ENCODE data around the gene KANK4.

Gene KANK4

GRCh38 chr1:62304975-62305374, 14.3 kb downstream of the KANK4 start:
- no peaks in the 10 kb centered on the region for H3K36me3 ChIP-seq (ENCODE audit: insufficient read depth, low read length)
- no peaks in the 10 kb centered on the region for H3K9me3 ChIP-seq (ENCODE audit: insufficient read depth, low read depth, low read length)
- 81% methylated on average over 7 of the region's 7 CpGs for WGBS
- no peak overlapping the region for H3K9ac ChIP-seq (ENCODE audit: low read depth, low read length)
- no peaks in the 10 kb centered on the region for H3K4me1 ChIP-seq (ENCODE audit: insufficient read depth, low read length)
- H3K4me3 ChIP-seq (ENCODE audit: low read length), result no peak overlapping the region
- H3K27ac ChIP-seq (ENCODE audit: low read depth, low read length), result no peak overlapping the region
- peaks cover 16% of the 10 kb centered on the region for H3K27me3 ChIP-seq (ENCODE audit: insufficient read depth, low read length)

- H3K36me3 ChIP-seq (ENCODE audit: insufficient read depth, low read length), result no peaks in the 10 kb centered on the region
- no peak overlapping the region for H3K9ac ChIP-seq (ENCODE audit: low read depth, low read length)
- 89% methylated on average over 7 of the region's 7 CpGs for WGBS
- no peak overlapping the region for H3K4me3 ChIP-seq (ENCODE audit: low read length)
- H3K27ac ChIP-seq (ENCODE audit: low read depth, low read length), result no peak overlapping the region
- H3K9me3 ChIP-seq (ENCODE audit: insufficient read depth, low read depth, low read length), result no peaks in the 10 kb centered on the region
- H3K4me1 ChIP-seq (ENCODE audit: insufficient read depth, low read length), result no peaks in the 10 kb centered on the region
- peaks cover 16% of the 10 kb centered on the region for H3K27me3 ChIP-seq (ENCODE audit: insufficient read depth, low read length)
Observed at GRCh38 chr1:62304515-62304914, 14.7 kb downstream of the KANK4 start.

GRCh38 chr1:62301726-62302390, 17.4 kb downstream of the KANK4 start:
- Histone ChIP-seq H3K4me3 (ENCODE audit: low read length) (no peak overlapping the region), H3K27ac (ENCODE audit: low read depth, low read length) (no peak overlapping the region), H3K27me3 (ENCODE audit: insufficient read depth, low read length) (peaks cover 16% of the 10 kb centered on the region), H3K9ac (ENCODE audit: low read depth, low read length) (no peak overlapping the region), H3K36me3 (ENCODE audit: insufficient read depth, low read length) (no peaks in the 10 kb centered on the region), H3K9me3 (ENCODE audit: insufficient read depth, low read depth, low read length) (no peaks in the 10 kb centered on the region), H3K4me1 (ENCODE audit: insufficient read depth, low read length) (no peaks in the 10 kb centered on the region)
- 67% methylated on average over 7 of the region's 8 CpGs for WGBS

- no peak overlapping the region for H3K4me3 ChIP-seq (ENCODE audit: low read length)
- peaks cover 16% of the 10 kb centered on the region for H3K27me3 ChIP-seq (ENCODE audit: insufficient read depth, low read length)
- no peaks in the 10 kb centered on the region for H3K36me3 ChIP-seq (ENCODE audit: insufficient read depth, low read length)
- H3K9me3 ChIP-seq (ENCODE audit: insufficient read depth, low read depth, low read length), result no peaks in the 10 kb centered on the region
- peaks cover 13% of the 10 kb centered on the region; the same call in 1 of the 2 replicates for H3K4me1 ChIP-seq (ENCODE audit: insufficient read depth, low read length)
- 82% methylated on average over 8 of the region's 8 CpGs for WGBS
- no peak overlapping the region for H3K27ac ChIP-seq (ENCODE audit: low read depth, low read length)
- no peak overlapping the region for H3K9ac ChIP-seq (ENCODE audit: low read depth, low read length)
Observed at GRCh38 chr1:62299426-62300200, 19.6 kb downstream of the KANK4 start.

- Histone ChIP-seq H3K36me3 (ENCODE audit: insufficient read depth, low read length) (no peaks in the 10 kb centered on the region), H3K9me3 (ENCODE audit: insufficient read depth, low read depth, low read length) (no peaks in the 10 kb centered on the region), H3K27me3 (ENCODE audit: insufficient read depth, low read length) (peaks cover 4% of the 10 kb centered on the region; the same call in 1 of the 2 replicates), H3K9ac (ENCODE audit: low read depth, low read length) (no peak overlapping the region), H3K27ac (ENCODE audit: low read depth, low read length) (no peak overlapping the region), H3K4me1 (ENCODE audit: insufficient read depth, low read length) (peaks cover 16% of the 10 kb centered on the region; the same call in 1 of the 2 replicates), H3K4me3 (ENCODE audit: low read length) (no peak overlapping the region)
- 79% methylated on average over 6 of the region's 6 CpGs for WGBS
Observed at GRCh38 chr1:62295921-62296491, 23.2 kb downstream of the KANK4 start.

GRCh38 chr1:62294261-62294660, 25.0 kb downstream of the KANK4 start:
- H3K4me3 ChIP-seq (ENCODE audit: low read length), result no peak overlapping the region
- H3K9ac ChIP-seq (ENCODE audit: low read depth, low read length), result no peak overlapping the region
- peaks cover 16% of the 10 kb centered on the region; the same call in 1 of the 2 replicates for H3K4me1 ChIP-seq (ENCODE audit: insufficient read depth, low read length)
- peaks cover 17% of the 10 kb centered on the region for H3K27me3 ChIP-seq (ENCODE audit: insufficient read depth, low read length)
- 55% methylated on average over 5 of the region's 5 CpGs for WGBS
- no peaks in the 10 kb centered on the region for H3K9me3 ChIP-seq (ENCODE audit: insufficient read depth, low read depth, low read length)
- H3K36me3 ChIP-seq (ENCODE audit: insufficient read depth, low read length), result no peaks in the 10 kb centered on the region
- H3K27ac ChIP-seq (ENCODE audit: low read depth, low read length), result no peak overlapping the region

GRCh38 chr1:62288662-62289061, 30.6 kb downstream of the KANK4 start:
- 95% methylated on average over 4 of the region's 4 CpGs for WGBS
- peaks cover 41% of the 10 kb centered on the region for H3K4me1 ChIP-seq (ENCODE audit: insufficient read depth, low read length)
- no peak overlapping the region for H3K4me3 ChIP-seq (ENCODE audit: low read length)
- no peaks in the 10 kb centered on the region for H3K9me3 ChIP-seq (ENCODE audit: insufficient read depth, low read depth, low read length)
- H3K36me3 ChIP-seq (ENCODE audit: insufficient read depth, low read length), result no peaks in the 10 kb centered on the region
- peaks cover 73% of the 10 kb centered on the region for H3K27me3 ChIP-seq (ENCODE audit: insufficient read depth, low read length)
- no peak overlapping the region for H3K27ac ChIP-seq (ENCODE audit: low read depth, low read length)
- no peak overlapping the region for H3K9ac ChIP-seq (ENCODE audit: low read depth, low read length)

- H3K9ac ChIP-seq (ENCODE audit: low read depth, low read length), result no peak overlapping the region
- H3K9me3 ChIP-seq (ENCODE audit: insufficient read depth, low read depth, low read length), result no peaks in the 10 kb centered on the region
- H3K4me1 ChIP-seq (ENCODE audit: insufficient read depth, low read length), result peaks cover 45% of the 10 kb centered on the region
- H3K4me3 ChIP-seq (ENCODE audit: low read length), result no peak overlapping the region
- peaks cover 78% of the 10 kb centered on the region for H3K27me3 ChIP-seq (ENCODE audit: insufficient read depth, low read length)
- WGBS, result 87% methylated on average over 2 of the region's 2 CpGs
- H3K36me3 ChIP-seq (ENCODE audit: insufficient read depth, low read length), result no peaks in the 10 kb centered on the region
- H3K27ac ChIP-seq (ENCODE audit: low read depth, low read length), result no peak overlapping the region
Observed at GRCh38 chr1:62288224-62288623, 31.0 kb downstream of the KANK4 start.

GRCh38 chr1:62286786-62287224, 32.4 kb downstream of the KANK4 start:
- Histone ChIP-seq H3K9me3 (ENCODE audit: insufficient read depth, low read depth, low read length) (no peaks in the 10 kb centered on the region), H3K27ac (ENCODE audit: low read depth, low read length) (no peak overlapping the region), H3K27me3 (ENCODE audit: insufficient read depth, low read length) (peaks cover 89% of the 10 kb centered on the region), H3K4me1 (ENCODE audit: insufficient read depth, low read length) (peaks cover 53% of the 10 kb centered on the region), H3K9ac (ENCODE audit: low read depth, low read length) (no peak overlapping the region), H3K36me3 (ENCODE audit: insufficient read depth, low read length) (no peaks in the 10 kb centered on the region), H3K4me3 (ENCODE audit: low read length) (peak overlapping the region; percentile 39)
- WGBS, result 4% methylated on average over 9 of the region's 9 CpGs

- H3K9me3 ChIP-seq (ENCODE audit: insufficient read depth, low read depth, low read length), result peaks cover 2% of the 10 kb centered on the region; the same call in 1 of the 2 replicates
- H3K9ac ChIP-seq (ENCODE audit: low read depth, low read length), result 0 out of 2 replicates have a peak overlapping the region, but pooled peaks have one; percentile 2
- peaks cover 94% of the 10 kb centered on the region for H3K27me3 ChIP-seq (ENCODE audit: insufficient read depth, low read length)
- no peaks in the 10 kb centered on the region for H3K36me3 ChIP-seq (ENCODE audit: insufficient read depth, low read length)
- peaks cover 53% of the 10 kb centered on the region for H3K4me1 ChIP-seq (ENCODE audit: insufficient read depth, low read length)
- 5% methylated on average over 20 of the region's 20 CpGs for WGBS
- H3K4me3 ChIP-seq (ENCODE audit: low read length), result peak overlapping the region; percentile 39
- no peak overlapping the region for H3K27ac ChIP-seq (ENCODE audit: low read depth, low read length)
Observed at GRCh38 chr1:62285984-62286785, 33.0 kb downstream of the KANK4 start.

All from HUES64 (cell line).